GM21529 (cell line): ENCODE measurements around the gene MSANTD1.

Source experiments
- ATAC-seq: cut with Tn5 transposase; IDR thresholded peaks from one replicate; pipeline ENCODE4 v1.9.1; 2021; ENCODE audit not compliant: unreplicated experiment

Gene MSANTD1

DNA sequence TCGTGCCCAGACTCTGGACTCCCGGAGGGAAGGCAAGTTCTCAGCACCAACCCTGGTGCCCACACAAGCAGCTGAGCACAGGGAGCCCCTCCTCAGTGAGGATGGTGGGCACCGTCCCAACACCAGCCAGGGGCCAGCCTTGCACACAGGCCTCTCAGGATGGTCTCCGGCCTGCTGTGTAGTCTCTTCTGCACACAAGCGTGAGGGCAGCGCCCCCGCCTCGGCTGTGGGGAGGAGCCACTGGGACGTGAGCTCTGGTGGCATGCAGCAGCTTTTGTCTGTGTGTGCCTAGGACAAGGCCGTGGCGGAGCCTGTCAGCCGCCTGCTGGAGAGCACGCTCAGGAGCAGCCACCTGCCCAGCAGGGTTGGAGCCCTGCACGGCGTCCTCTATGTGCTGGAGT is 16.1 kb upstream of the MSANTD1 start:
- no peak for ATAC-seq

DNA sequence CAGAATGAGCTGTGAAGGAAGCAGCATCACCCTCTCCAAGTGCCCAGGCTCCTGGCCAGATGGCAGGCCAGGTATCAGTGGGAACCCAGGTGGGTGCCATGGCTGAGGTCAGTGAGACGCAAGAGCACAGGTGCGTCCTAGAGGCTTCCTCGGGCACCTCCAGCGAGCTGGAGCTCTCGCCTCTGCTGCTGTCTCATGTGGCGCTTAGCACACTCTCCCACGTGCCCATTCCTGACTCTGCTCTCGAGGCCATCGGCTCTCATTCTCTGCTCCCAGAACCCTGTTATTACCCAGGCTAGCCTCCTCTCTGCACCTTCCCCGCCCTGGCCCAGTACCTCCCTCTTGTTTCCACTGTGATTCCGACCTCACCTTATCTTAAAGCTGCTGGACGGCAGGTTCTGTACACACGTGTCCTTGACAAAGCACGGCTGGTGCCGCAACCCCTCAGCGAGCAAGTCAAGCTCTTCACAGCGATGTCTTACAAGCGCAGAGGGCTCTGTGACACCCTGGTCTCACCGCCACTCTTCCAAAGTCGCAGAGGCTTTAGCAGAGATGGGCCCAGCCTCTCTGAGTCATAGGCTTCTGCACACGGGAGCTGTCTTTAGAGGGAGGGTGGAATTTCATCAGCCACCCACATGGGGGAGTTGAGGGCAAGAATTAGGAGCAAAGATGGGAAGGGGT is 15.4 kb upstream of the MSANTD1 start:
- ATAC-seq = no peak

GRCh38 chr4:3234171-3235029 is 14.6 kb upstream of the MSANTD1 start:
- ATAC-seq = no peak

- ATAC-seq = no peak
Observed at GRCh38 chr4:3235030-3235345, 14.0 kb upstream of the MSANTD1 start.

- ATAC-seq = no peak
Observed at GRCh38 chr4:3235581-3235980, 13.4 kb upstream of the MSANTD1 start.

DNA sequence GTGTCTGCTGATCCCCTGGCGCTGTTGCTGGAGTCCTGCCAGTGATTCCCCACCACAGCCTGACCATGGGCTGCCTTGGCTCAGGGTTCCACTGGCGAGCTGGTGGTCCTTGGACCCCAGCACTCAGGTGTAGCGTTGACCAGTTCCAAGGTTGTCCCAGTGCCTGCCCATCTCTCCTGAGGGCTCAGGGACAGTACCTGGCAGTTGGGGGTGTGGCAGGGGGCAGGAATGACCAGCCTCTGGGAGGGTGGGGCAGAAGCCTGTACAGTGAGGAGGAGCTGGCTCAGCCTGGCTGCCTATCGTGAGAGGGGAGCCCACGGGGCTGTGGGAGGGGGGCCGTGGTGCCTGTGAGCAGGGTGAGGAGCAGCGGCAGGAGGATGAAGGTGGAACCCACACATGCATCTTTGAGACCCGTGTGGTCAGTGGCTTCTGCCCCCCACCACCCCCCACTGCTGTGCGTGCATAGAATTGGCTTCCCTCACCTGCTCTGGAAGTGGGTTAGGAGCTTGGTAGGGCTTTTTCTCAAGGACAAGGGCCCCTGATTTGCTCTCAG is 12.6 kb upstream of the MSANTD1 start:
- no peak for ATAC-seq

DNA sequence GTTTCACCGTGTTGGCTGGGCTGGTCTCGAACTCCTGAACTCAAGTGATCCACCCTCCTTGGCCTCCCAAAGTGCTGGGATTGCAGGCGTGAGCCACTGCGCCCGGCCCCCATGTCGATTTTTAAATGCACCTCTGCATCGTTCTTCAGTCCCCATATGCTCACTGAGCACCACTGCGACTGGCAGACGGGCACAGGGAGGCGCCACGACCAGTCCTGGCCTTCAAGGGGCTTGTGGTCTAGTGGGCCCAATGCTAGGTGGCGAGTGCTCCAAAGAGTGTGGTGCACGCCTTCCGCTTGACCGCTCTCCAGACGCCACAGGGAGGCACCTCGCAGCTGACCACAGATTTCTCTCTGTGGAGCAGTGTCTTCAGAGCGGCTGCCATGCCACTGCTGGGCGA is 11.7 kb upstream of the MSANTD1 start:
- ATAC-seq = no peak

DNA sequence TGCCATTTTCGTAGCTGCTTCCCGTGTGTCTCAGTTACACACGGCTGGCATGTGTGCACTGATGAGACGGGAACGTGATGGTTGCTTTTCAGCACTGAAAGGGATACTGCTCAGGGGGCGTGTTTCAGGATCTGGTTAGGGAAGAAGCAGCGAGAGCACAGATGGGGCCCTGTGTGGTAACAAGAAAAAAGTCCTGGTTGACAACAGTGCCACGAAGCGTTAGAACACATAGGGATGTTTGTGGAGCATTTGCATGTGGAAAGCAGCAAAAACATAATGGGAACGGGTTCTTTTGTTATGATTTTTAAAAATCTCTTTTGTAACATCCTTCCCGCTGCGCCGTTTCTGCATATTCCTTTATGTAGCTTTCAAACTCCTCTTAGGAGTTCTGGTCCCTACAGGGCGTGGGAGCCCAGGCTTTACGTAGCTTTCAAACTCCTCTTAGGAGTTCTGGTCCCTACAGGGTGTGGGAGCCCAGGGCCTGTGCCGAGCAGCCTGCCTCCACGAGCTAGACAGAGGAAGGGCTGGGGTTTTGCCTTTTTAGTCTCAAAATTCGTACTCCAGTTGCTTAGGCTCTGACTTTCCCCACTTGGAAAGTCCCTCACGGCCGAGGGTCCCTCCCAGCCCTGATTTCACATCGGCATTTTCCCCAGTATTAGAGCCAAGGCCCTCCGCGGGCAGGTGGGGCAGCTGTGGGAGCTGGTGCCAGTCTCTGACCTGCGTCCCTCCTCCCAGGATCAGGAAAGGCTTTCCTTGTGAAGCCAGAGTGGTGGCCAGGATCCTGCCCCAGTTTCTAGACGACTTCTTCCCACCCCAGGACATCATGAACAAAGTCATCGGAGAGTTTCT is 11.0 kb upstream of the MSANTD1 start:
- ATAC-seq = no peak

DNA sequence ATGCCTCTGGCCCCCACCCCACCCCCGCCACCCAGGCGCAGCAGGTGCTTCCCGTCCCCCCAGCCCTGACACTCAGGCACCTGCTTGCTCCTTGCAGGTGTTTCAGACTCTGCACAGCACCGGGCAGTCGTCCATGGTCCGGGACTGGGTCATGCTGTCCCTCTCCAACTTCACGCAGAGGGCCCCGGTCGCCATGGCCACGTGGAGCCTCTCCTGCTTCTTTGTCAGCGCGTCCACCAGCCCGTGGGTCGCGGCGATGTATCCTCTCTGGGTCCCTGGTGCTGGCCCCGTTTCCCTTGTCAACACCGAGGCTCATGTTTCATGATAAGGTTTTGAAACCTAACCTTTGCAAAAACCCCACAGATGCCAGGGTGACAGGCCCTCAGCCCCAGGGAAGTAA is 10.2 kb upstream of the MSANTD1 start:
- no peak for ATAC-seq

DNA sequence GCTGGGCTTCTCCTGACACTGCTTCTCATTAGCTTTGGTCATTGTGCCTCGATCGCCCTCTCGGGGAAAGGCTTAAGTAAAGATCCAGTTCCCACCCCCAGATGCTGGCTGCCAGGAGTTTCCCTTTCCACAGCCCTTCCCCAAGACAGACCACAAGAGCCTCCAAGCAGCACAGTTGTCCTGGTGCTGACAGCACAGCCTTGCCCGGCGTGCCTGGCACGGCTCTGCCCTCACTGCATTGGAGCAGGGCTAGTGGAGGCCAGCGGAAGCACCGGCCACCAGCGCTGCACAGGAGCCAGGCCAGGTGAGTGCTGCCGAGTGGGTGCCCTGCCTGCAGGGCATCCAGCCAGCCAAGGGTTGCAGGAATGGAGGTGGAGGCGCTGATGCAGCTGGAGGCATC is 9.7 kb upstream of the MSANTD1 start:
- no peak for ATAC-seq

GRCh38 chr4:3239998-3240920 is 8.7 kb upstream of the MSANTD1 start:
- no peak for ATAC-seq

GRCh38 chr4:3240936-3241522 is 7.9 kb upstream of the MSANTD1 start:
- no peak for ATAC-seq

GRCh38 chr4:3241898-3242524 is 6.9 kb upstream of the MSANTD1 start:
- no peak for ATAC-seq

DNA sequence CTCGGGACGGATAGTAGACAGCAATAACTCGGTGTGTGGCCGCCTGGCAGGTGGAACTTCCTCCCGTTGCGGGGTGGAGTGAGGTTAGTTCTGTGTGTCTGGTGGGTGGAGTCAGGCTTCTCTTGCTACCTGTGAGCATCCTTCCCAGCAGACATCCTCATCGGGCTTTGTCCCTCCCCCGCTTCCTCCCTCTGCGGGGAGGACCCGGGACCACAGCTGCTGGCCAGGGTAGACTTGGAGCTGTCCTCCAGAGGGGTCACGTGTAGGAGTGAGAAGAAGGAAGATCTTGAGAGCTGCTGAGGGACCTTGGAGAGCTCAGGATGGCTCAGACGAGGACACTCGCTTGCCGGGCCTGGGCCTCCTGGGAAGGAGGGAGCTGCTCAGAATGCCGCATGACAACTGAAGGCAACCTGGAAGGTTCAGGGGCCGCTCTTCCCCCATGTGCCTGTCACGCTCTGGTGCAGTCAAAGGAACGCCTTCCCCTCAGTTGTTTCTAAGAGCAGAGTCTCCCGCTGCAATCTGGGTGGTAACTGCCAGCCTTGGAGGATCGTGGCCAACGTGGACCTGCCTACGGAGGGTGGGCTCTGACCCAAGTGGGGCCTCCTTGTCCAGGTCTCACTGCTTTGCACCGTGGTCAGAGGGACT is 5.7 kb upstream of the MSANTD1 start:
- no peak for ATAC-seq

GRCh38 chr4:3244002-3244401 is 5.0 kb upstream of the MSANTD1 start:
- no peak for ATAC-seq

DNA sequence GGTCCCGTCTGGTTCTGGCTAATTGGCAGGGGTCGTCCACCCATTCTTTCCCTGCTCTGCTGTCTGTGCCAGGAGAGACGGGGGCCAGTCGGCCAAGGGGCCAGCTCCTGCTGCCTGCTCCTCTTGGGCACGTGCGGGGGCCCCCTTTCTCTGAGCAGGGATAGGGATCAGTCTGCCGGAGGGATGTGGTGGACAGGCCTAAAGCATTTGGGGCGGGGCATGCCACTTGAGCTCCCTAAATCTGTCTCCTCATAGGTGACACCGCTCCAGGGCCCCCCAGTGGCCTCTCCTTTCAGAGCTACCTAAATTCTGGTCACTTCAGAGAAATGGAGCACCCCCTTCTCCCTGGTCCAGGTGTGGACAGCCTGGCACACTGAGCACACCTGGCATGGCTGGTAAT is 4.2 kb upstream of the MSANTD1 start:
- ATAC-seq = no peak

- no peak for ATAC-seq
Observed at GRCh38 chr4:3245676-3246075, 3.3 kb upstream of the MSANTD1 start.

- no peak for ATAC-seq
Observed at GRCh38 chr4:3246458-3247398, 2.2 kb upstream of the MSANTD1 start.
